K562 (cell line): ENCODE data around the gene HLCS. TPM values are rescaled to one million over a fixed set of nuclear protein-coding genes. Genes with fewer than 3 reads are reported as not detected.

Experiments
- ATAC-seq: fragments of 200-7000 bp; cut with Tn5 transposase; 3 replicates; pipeline ENCODE4 v1.9.1; 2020; ENCODE audit warnings: moderate library complexity
- BruUV-seq: library from RNA; stranded (reverse); fragments of 400-500 nt; replicated peaks from 2 replicates; lab custom pipeline; 2021; lab: Mats Ljungman, UMichigan
- CTCF ChIA-PET: fragments of 300-600 bp; formaldehyde crosslinking; extraction: SDS; loops from one replicate; lab custom pipeline; 2021; ENCODE audit warnings: low intra/inter-chr PET ratio; lab: Yijun Ruan, JAX
- POLR2A ChIA-PET: fragments of 300-600, 350-650 bp; sonication (Branson Sonifier 250); formaldehyde crosslinking; extraction: SDS; loops from one replicate; lab custom pipeline; 2021; ENCODE audit warnings: antibody characterized with exemption, inconsistent platforms; lab: Yijun Ruan, JAX
- DNase-seq, 4 experiments: peaks; one replicate each; pipeline versions ENCODE4 v3.0.0 to v3.0.0-alpha.2; 2011 to 2018; ENCODE audit warnings: low spot score in 3 of 4, mixed read lengths in 3 of 4; ENCODE audit errors: extremely low read depth in 1 of 4
- FAIRE-seq: peaks from 2 replicates; lab custom pipeline; 2011; peaks lifted over from hg19 to GRCh38; lab: Jason Lieb, UNC
- H2AFZ ChIP-seq: 2 replicates; pipeline ENCODE4 v1.6.0; 2011; ENCODE audit warnings: low read depth, low read length, control low read depth, inconsistent platforms
- H3K27ac ChIP-seq: fragments of 200-600 bp; 3 replicates; pipeline ENCODE4 v1.8.0; 2011; ENCODE audit warnings: low read depth, mild to moderate bottlenecking, control low read depth, inconsistent platforms, low read length, moderate library complexity, mixed read lengths; ENCODE audit errors: extremely low read depth
- H3K27me3 ChIP-seq, 2 experiments: fragments of 300-600 bp in 1 of 2; 2 replicates in 1 of 2; 3 replicates in 1 of 2; pipeline versions ENCODE4 v1.6.0 to v1.8.0; 2011; ENCODE audit warnings: inconsistent platforms in 2 of 2, low read length in 2 of 2, mild to moderate bottlenecking in 1 of 2, mixed read lengths in 1 of 2, moderate library complexity in 1 of 2; ENCODE audit not compliant: control insufficient read depth in 2 of 2, insufficient read depth in 2 of 2
- H3K36me3 ChIP-seq: fragments of 300-600 bp; 3 replicates; pipeline ENCODE4 v1.8.0; 2011; ENCODE audit warnings: mild to moderate bottlenecking, low read length, inconsistent platforms; ENCODE audit not compliant: control insufficient read depth, insufficient read depth
- H3K4me1 ChIP-seq, 2 experiments: fragments of 200-600 bp in 1 of 2; replicated peaks in 1 of 2; 2 replicates in 1 of 2; 3 replicates in 1 of 2; pipeline versions ENCODE4 v1.5.1 to v1.8.0; 2011; ENCODE audit warnings: inconsistent platforms in 2 of 2, low read length in 2 of 2, mild to moderate bottlenecking in 1 of 2, mixed read lengths in 1 of 2, moderate library complexity in 1 of 2; ENCODE audit not compliant: control insufficient read depth in 2 of 2, insufficient read depth in 2 of 2
- H3K4me2 ChIP-seq: 2 replicates; pipeline ENCODE4 v1.6.1; 2011; ENCODE audit warnings: low read length, control low read depth, inconsistent platforms, mixed read lengths; ENCODE audit not compliant: insufficient read depth
- H3K4me3 ChIP-seq: fragments of 200-600 bp; sonication (generic), shearing (Covaris generic); 2 replicates; pipeline ENCODE4 v1.5.1; 2016; ENCODE audit warnings: control low read depth, inconsistent platforms
- H3K79me2 ChIP-seq: fragments of 200-600 bp; 3 replicates; pipeline ENCODE4 v1.8.0; 2011; ENCODE audit warnings: low read length, inconsistent platforms; ENCODE audit not compliant: control insufficient read depth, insufficient read depth
- H3K9ac ChIP-seq, 2 experiments: 2 replicates each; pipeline versions ENCODE4 v1.6.0 to v1.6.1; 2011; ENCODE audit warnings: low read depth in 2 of 2, low read length in 2 of 2, control low read depth in 1 of 2, inconsistent platforms in 1 of 2, mild to moderate bottlenecking in 1 of 2, mixed read lengths in 1 of 2; ENCODE audit not compliant: insufficient read depth in 1 of 2
- H3K9me1 ChIP-seq: one replicate; pipeline ENCODE4 v1.6.0; 2011; ENCODE audit warnings: inconsistent platforms, mild to moderate bottlenecking, low read length, moderate library complexity; ENCODE audit not compliant: control insufficient read depth, insufficient read depth
- H3K9me3 ChIP-seq: replicated peaks from 2 replicates; pipeline ENCODE4 v1.5.1; 2011; ENCODE audit warnings: low read depth, low read length, inconsistent platforms; ENCODE audit not compliant: control insufficient read depth, insufficient read depth
- H4K20me1 ChIP-seq: replicated peaks from 2 replicates; pipeline ENCODE4 v1.6.1; 2011; ENCODE audit warnings: low read length, inconsistent platforms, mixed read lengths; ENCODE audit not compliant: control insufficient read depth, insufficient read depth
- ADNP ChIP-seq: fragments of 200-800 bp; sonication (Bioruptor generic); IDR thresholded peaks from 2 replicates; pipeline ENCODE4 v1.6.1; 2016; ENCODE audit warnings: missing genetic modification characterization, missing compliant biosample characterization
- FOXA3 ChIP-seq, 2 experiments: fragments of 450-650 bp in 1 of 2; sonication (generic) in 1 of 2; formaldehyde crosslinking; IDR thresholded peaks in 1 of 2; conservative IDR thresholded peaks in 1 of 2; 2 replicates each; pipeline versions ENCODE4 v1.4.0 to v1.8.0; 2020 to 2022; ENCODE audit warnings: mild to moderate bottlenecking in 2 of 2, missing genetic modification reagents in 1 of 2
- PCBP2 ChIP-seq: fragments of 200-400 bp; formaldehyde crosslinking; IDR thresholded peaks from 2 replicates; pipeline ENCODE4 v1.6.1; 2018; ENCODE audit warnings: low read length, low read depth, mild to moderate bottlenecking, moderate library complexity; ENCODE audit not compliant: poor library complexity, severe bottlenecking
- PHB2 ChIP-seq: fragments of 450-650 bp; IDR thresholded peaks from 2 replicates; pipeline ENCODE4 v1.6.1; 2017; ENCODE audit warnings: low read depth
- PYGO2 ChIP-seq: fragments of 450-650 bp; IDR thresholded peaks from 2 replicates; pipeline ENCODE4 v1.6.1; 2016; ENCODE audit warnings: mild to moderate bottlenecking, missing genetic modification characterization, moderate library complexity, missing compliant biosample characterization
- RBM15 ChIP-seq: fragments of 200-400 bp; formaldehyde crosslinking; IDR thresholded peaks from 2 replicates; pipeline ENCODE4 v1.6.1; 2018; ENCODE audit warnings: mild to moderate bottlenecking, low read length, moderate library complexity; ENCODE audit not compliant: insufficient read depth
- RUNX1 ChIP-seq: sonication (generic); IDR thresholded peaks from 2 replicates; pipeline ENCODE4 v1.6.1; 2016; ENCODE audit warnings: antibody characterized with exemption, low read depth
- SIN3B ChIP-seq: fragments of 450-650 bp; IDR thresholded peaks from 2 replicates; pipeline ENCODE4 v1.6.1; 2017; ENCODE audit warnings: low read depth, mild to moderate bottlenecking, moderate library complexity
- SP2 ChIP-seq: IDR thresholded peaks from 2 replicates; pipeline ENCODE4 v1.6.1; 2011; ENCODE audit warnings: mild to moderate bottlenecking, low read depth, low read length, moderate library complexity; ENCODE audit not compliant: poor library complexity, severe bottlenecking; ENCODE audit errors: extremely low read depth
- ZNF644 ChIP-seq: fragments of 200-800 bp; sonication (Bioruptor generic); IDR thresholded peaks from 2 replicates; pipeline ENCODE4 v1.6.1; 2016; ENCODE audit warnings: low read depth, missing genetic modification characterization, missing compliant biosample characterization
- WGBS: fragments of 100-300 bp; shearing (Covaris generic); methylation state at CpG from one replicate; pipeline ENCODE4 v1.1.6; 2016; ENCODE audit warnings: low coverage, mixed read lengths; ENCODE audit not compliant: insufficient coverage; ENCODE audit errors: missing lambda C conversion rate; 5-methylcytosine and 5-hydroxymethylcytosine counted together
- in situ Hi-C: fragments of 300-500 bp; cut with MboI; formaldehyde crosslinking; loops from 4 replicates; pipeline ENCODE4 v1.15.0; 2018; ENCODE audit warnings: inconsistent platforms, mixed read lengths
- intact Hi-C: fragments of 100-400 bp; cut with micrococcal nuclease; formaldehyde crosslinking; loops from 2 replicates; pipeline ENCODE4 v1.14.2; 2022
- polyA plus RNA-seq, 8 experiments: library from polyadenylated mRNA; depleted of rRNA in 4 of 8; stranded (reverse) in 5 of 8; unstranded in 3 of 8; fragments of >200 nt; fragmentation: Nextera tagmentation in 2 of 8; fragmentation: Illumina TruSeq in 1 of 8; extraction: Ambion mirVana in 2 of 8; extraction: Trizol in 1 of 8; gene quantifications; 2 replicates each; pipeline versions ENCODE4 v1.2.1 to v1.2.3, GENCODE V29; 2011 to 2014; ENCODE audit warnings: inconsistent platforms in 1 of 8, missing spikeins in 1 of 8
- total RNA-seq, 7 experiments: library from RNA; depleted of rRNA in 6 of 7; stranded (reverse); fragments of >200 nt in 6 of 7; fragmentation: Illumina TruSeq in 2 of 7; extraction: Trizol in 2 of 7; gene quantifications; 2 replicates each; pipeline versions ENCODE4 v1.2.1 to v1.2.3, GENCODE V29; 2011 to 2021; ENCODE audit warnings: low replicate concordance in 1 of 7
- TF ChIP-seq, protein P1 (sequence below): fragments of 450-650 bp; formaldehyde crosslinking; IDR thresholded peaks from 2 replicates; pipeline ENCODE4 v1.4.0; 2022; ENCODE audit warnings: mild to moderate bottlenecking, moderate library complexity

The HLCS gene
- total and polyA plus RNA-seq, 9 of the 15 experiments (the other 6 are each of a cell fraction or from before 2014, with no cell fraction given): 3.0 to 21.5 (median 17.1) TPM

DNA sequence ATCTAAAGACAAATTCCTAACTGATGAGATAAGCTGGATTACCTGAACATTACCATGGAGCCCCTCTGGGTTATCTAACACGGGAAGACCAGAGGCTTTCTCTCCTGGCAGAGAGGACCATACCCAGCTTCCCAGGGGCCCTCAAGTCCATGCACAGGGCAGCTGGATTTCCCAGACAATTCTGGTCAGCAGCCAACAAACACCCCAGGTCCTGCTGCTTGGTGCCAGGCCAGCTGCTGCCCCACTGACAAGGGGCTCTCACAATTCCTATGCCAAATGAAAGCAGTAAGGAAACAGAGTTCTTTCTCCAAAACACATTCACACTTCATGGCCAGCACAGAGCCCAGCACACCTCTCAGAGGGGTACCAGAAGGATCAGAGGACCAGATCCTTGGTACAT is 114.2 kb downstream of the HLCS start:
- ATAC-seq (no peak), FAIRE-seq (no peak), DNase-seq (no peak)
- Histone ChIP-seq H3K27me3 (no peaks in the 10 kb centered on the region; a peak in 1 of 5 replicates), H3K9ac (no peak overlapping the region), H3K4me1 (no peaks in the 10 kb centered on the region; a peak in 1 of 5 replicates), H4K20me1 (no peaks in the 10 kb centered on the region; the same call in 1 of the 2 replicates), H3K36me3 (no peaks in the 10 kb centered on the region), H3K4me3 (no peak overlapping the region), H3K27ac (no peak overlapping the region), H3K9me3 (no peaks in the 10 kb centered on the region), H3K4me2 (no peak overlapping the region), H2AFZ (no peak overlapping the region), H3K9me1 (no peaks in the 10 kb centered on the region), H3K79me2 (no peaks in the 10 kb centered on the region)
- intact Hi-C loops (loop anchor here (5.0 to 10.0 kb wide), 2 partner anchors 105 to 187 kb away; no protein-coding TSS in a partner anchor), in situ Hi-C loops (no loop called here)
- ChIA-PET CTCF (no interaction called here), POLR2A (no interaction called here)
- WGBS: 6% methylated on average over 1 of the region's 1 CpG
- TF ChIP-seq ADNP (no peak), RUNX1 (no peak), ZNF644 (tag) (no peak)
- TF ChIP-seq, protein P1, sequence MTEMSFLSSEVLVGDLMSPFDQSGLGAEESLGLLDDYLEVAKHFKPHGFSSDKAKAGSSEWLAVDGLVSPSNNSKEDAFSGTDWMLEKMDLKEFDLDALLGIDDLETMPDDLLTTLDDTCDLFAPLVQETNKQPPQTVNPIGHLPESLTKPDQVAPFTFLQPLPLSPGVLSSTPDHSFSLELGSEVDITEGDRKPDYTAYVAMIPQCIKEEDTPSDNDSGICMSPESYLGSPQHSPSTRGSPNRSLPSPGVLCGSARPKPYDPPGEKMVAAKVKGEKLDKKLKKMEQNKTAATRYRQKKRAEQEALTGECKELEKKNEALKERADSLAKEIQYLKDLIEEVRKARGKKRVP (CRISPR knock-in tag): no peak
- no TSS peak for BruUV-seq

- Histone ChIP-seq H3K9ac (no peak overlapping the region), H2AFZ (no peak overlapping the region), H3K4me3 (no peak overlapping the region), H3K27ac (no peak overlapping the region), H3K4me2 (no peak overlapping the region), H3K9me1 (no peaks in the 10 kb centered on the region), H3K36me3 (no peaks in the 10 kb centered on the region), H3K9me3 (no peaks in the 10 kb centered on the region), H4K20me1 (no peaks in the 10 kb centered on the region; the same call in 1 of the 2 replicates), H3K4me1 (no peaks in the 10 kb centered on the region; a peak in 1 of 5 replicates), H3K79me2 (no peaks in the 10 kb centered on the region), H3K27me3 (no peaks in the 10 kb centered on the region; a peak in 1 of 5 replicates)
- intact Hi-C loops: loop anchor here (5.0 to 10.0 kb wide), 2 partner anchors 104 to 186 kb away; no protein-coding TSS in a partner anchor
- CTCF ChIA-PET: no interaction called here
- no TSS peak for BruUV-seq
- 53% methylated on average over 5 of the region's 5 CpGs for whole genome bisulfite sequencing
- FAIRE-seq (no peak), ATAC-seq (no peak), DNase-seq (no peak)
- POLR2A ChIA-PET: no interaction called here
- TF ChIP-seq PCBP2 (no peak), PYGO2 (no peak), SP2 (no peak), RBM15 (no peak), SIN3B (no peak), PHB2 (no peak), FOXA3 (CRISPR knock-in tag; conservative IDR thresholded peaks at IDR 0.05 in 1 of 2, IDR thresholded peaks at IDR 0.05 in 1 of 2) (no peak)
- in situ Hi-C loops: no loop called here
Measured at GRCh38 chr21:36851121-36851520, 115.3 kb downstream of the HLCS start.
